DMS53 (cell line): ENCODE data around the gene RFX8.

Source experiments
- DNase-seq: peaks from one replicate; lab custom pipeline; 2025; lab: John Stamatoyannopoulos, UW

The RFX8 gene

DNA sequence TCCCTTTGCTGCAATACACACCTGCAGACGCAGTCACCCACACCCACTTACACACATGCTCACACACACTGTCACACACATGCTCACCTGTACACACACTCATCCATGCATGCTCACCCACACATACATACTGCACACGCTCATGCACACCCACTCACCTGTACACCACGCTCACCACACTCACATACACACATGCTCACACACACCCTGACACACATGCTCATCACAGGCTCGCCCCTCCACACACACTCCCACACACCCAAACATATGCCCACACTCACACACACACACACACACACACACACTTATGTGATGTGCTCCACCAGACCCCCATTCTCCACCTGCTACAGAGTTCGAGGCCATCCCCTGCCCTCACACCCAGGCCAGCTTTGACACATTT lies 64.8 kb downstream of the RFX8 start:
- no peak for DNase-seq

DNA sequence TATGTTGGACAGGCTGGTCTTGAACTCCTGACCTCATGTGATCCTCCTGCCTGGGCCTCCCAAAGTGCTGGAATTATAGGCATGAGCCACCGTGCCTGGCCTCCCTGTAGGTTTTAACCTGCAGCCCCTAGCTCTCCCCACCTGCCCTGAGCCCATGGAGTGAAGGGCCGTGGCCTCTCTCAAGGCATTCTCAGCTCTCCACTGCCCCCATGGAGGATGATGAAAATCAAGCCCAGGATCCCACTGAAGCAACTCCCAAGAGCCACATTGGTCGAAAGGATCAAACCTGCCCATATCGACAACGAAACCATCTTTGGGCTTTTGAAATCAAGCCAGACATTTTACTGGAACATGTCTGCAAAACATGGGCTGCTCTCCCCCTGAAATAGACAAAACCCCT lies 65.2 kb downstream of the RFX8 start:
- no peak for DNase-seq

- peak; percentile 29 for DNase-seq
Observed at GRCh38 chr2:101408925-101409324, 66.0 kb downstream of the RFX8 start.

- DNase-seq = no peak
Observed at GRCh38 chr2:101405351-101405899, 69.5 kb downstream of the RFX8 start.

GRCh38 chr2:101403745-101404144 lies 71.2 kb downstream of the RFX8 start:
- DNase-seq = no peak

DNA sequence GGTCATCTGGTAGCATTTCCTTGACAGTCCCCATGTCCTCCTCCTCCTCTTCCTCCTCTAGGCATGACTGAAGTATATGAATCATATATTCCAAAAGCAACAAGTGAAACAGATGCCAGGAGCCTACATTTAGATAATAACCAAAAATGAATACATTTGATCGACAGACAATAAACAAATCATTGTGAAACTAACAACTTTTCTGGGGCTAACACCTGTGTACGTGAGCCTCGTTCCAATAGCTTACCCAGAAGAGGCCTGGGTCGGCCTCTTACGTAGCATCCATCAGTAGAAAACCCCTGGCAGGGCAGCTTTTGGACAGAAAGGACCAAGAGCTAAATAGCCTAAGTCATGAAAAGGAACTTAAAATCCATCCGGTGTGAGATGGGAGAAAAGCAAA lies 72.3 kb downstream of the RFX8 start:
- DNase-seq = no peak

- DNase-seq = peak; percentile 28
Observed at GRCh38 chr2:101401906-101402305, 73.0 kb downstream of the RFX8 start.

- DNase-seq = no peak
Observed at GRCh38 chr2:101401326-101401665, 73.6 kb downstream of the RFX8 start.

DNA sequence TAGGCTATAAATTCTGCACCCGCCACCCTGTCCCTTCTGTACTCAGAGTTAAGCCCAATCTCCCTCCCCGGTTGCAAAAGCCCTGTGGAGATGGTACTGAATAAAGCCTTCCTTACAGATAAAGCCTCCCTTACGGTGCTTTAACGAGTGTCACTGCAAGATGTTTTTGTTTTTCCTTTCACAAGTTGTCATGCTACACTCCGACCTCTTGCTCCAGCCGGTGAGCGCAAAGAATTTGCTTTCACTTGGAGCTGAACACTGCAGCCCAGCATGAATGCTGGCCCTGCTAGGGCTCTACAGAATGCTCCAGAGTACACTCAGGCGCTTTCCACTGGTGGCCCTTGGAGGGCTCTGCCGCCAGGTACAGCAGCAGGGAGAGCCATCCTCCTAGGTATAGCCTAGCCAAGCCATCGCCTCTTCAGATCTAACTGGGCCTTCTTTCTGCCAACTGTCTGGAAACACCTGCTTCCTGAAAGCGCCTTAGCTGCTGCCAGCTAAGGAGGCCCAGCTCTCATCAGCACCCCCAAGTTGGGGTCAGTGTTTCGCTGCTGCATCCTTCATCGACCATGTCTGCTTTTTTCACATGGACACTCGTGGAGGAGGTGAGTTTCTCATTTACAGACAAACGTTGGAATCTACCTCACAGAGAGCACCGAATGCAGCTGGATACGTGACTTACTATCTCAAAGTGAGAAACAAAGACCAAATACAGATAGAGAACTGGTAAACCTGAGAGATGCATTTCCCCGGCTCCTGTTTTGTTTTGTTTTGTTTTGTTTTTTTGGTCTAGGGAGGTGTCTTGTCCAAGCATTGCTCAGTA lies 74.2 kb downstream of the RFX8 start:
- no peak for DNase-seq

GRCh38 chr2:101400048-101400447 lies 74.9 kb downstream of the RFX8 start:
- DNase-seq = peak; percentile 54

- no peak for DNase-seq
Observed at GRCh38 chr2:101399021-101399799, 75.7 kb downstream of the RFX8 start.

DNA sequence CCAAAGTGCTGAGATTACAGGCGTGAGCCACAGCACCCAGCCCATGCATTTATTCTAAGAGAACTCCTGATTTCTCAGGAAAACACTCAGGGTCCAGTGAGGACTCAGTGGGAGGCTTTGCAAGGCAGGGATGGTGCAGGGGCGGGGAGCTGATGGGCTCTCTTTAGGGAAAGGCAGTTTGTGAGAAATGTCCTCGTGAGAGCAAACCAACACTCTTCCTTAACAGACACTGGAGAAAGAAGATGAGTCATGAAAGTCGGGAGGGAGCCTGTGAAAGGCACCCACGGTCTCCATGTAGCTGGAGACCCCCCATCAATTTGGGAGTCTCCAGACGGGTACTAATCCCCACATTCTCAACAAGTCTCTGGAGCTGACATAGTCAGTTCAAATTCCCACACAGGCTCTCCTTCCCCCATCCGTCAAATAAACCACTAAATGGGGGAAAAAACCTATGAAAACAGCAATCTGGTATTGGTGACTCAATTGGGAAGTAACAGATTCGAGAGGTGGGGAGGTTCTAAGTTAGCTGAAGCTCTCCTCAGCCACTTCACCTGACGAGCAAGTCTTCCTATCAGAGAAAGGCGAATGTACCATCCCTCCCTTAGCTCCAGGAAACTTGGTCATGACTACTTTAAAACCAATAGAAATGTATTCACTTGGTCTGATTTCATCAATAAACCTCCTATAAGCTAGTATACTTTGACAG lies 76.6 kb downstream of the RFX8 start:
- DNase-seq = no peak

DNA sequence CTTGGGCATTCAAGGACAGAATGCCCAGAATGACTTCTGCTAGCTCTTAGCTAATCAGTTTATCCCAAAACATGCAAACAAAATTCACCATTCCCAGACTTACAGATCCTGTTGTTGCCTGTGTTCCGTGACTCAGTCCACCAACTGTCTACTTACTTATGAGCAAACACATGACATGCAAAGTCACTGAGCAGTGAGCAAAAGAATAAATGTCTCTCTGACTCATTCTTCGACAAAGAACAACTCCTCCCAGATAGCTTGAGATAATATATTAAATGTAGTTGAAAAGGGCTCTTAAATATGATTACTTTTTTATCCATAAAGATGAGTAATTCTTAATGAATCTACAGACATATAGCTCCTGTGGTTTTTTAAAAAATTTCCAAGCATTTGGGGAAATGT lies 78.6 kb downstream of the RFX8 start:
- peak; percentile 70 for DNase-seq

DNA sequence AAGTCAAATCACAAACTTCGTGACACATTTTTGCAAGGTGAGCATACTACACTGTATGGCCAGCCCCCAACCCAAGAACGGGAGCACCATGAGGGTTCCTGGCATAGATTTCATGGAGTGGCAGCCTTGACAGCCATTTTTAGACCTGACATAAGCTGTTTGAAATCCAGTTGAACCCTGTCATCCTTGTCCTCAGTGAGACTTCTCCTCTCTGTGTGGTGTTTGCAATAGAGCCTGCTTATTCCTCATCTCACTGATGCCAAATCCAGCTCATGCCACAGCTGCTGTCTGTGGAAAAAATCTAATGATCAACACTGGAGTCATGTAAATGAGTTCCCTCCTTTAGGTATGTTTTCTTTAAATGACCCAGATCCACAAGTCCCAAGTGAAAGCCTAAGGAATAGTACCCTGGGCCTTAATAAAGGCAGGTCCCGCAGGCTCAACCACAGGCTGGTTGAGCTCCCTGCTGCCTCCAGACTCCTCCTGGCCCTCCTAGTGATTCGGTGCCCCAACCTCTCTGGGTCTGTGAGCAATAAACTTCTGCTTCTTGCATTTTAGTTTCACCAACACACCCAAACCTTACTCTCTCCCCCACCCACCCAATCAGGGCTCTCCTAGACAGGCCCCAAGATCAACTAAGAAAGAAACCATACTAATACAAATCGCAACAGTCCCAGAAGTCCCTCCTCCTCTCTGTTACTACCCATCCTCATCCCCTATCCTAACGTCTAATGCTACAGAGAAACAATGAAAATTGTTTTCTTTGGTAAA lies 79.2 kb downstream of the RFX8 start:
- DNase-seq = no peak

- DNase-seq = peak; percentile 56
Observed at GRCh38 chr2:101388232-101388631, 86.7 kb downstream of the RFX8 start.

GRCh38 chr2:101387151-101387834 lies 87.6 kb downstream of the RFX8 start, which contains the start of gene CREG2:
Gene CREG2 (minus strand): TSS chr2:101387503. CDS start chr2:101387457, 46 bp downstream.
- DNase-seq = peak; percentile 86

DNA sequence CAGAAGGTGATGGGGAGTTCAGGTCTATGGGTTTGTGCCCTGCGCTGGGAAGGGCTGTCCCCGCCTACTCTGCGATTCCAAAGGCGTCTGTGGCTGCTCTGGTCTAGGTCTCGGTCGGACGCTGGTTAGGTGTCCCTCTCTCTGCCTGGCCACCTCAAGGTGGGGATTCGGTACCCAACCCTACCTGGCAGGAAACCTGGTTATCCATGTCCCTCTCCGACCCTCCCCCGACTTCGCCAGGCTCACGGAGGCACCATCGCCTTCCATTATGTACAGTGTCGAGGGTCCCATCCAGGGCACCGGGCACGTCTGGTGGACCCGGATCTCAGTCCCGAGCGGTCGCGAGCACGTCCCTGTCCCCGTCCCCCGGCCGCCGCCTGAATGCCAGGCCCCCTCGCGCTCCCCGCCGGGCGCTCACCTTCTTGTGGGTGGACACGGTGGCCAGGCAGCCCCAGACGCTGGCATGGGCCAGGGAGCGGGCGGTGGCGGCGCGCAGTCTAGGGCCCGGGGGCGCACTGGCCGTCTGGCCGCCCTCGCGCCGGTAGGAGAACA lies 88.2 kb downstream of the RFX8 start:
- peak; percentile 49 for DNase-seq

GRCh38 chr2:101383016-101383541 lies 91.8 kb downstream of the RFX8 start:
- no peak for DNase-seq

DNA sequence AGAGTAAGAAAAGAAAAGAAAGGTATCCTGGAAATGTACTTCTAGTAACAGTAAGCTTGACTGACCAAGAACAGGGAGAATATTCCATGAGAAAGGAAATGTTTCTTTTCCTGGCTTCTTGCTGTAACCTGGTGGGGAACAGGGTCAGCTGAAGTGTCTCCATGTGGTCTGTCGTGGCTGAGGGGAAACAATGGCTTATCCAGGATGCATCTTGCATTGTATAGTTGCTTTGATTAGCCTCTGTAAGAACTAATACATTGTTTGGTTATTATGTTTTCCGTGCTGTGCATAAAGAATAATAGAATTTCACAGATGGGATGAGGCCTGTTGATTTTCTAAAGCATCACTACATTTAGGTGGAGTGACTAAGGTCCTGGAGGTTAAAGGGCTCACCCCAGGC lies 92.5 kb downstream of the RFX8 start:
- no peak for DNase-seq

DNA sequence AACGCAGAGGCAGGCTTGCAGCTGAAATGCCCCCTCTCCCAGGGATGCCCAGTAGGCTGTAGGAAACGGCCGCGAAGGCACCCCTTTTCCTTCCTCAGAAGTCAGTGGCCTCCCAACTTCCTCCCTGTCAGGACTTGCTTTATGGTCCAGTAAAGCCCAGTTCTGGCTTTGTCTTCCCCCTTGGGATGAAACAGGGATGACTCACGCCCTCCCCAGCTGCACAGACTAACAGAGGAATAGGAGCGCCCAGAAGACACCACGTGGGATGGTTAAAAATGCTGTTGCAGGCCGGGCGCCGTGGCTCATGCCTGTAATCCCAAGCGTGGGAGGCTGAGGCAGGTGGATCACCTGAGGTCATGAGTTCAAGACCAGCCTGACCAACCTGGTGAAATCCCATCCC lies 94.5 kb downstream of the RFX8 start:
- DNase-seq = no peak
